Measurements from ENCODE around the gene RBM7. TPM values are rescaled to one million over a fixed set of nuclear protein-coding genes. Genes with fewer than 3 reads are reported as not detected.

The RBM7 gene
- total and polyA plus RNA-seq, 4 donors, result 11.1 to 23.0 (median 13.9) TPM

- TF ChIP-seq CTCF (IDR thresholded peaks at IDR 0.05; ENCODE audit: low read depth, low read length, missing input control), result no peak
- no peak for TF ChIP-seq FOXA1 (IDR thresholded peaks at IDR 0.05)
- TF ChIP-seq MAX (IDR thresholded peaks at IDR 0.05), result no peak
- TF ChIP-seq NR2F2 (IDR thresholded peaks at IDR 0.05), result no peak
- no peak for TF ChIP-seq RXRA (IDR thresholded peaks at IDR 0.05)
- no peak for TF ChIP-seq FOXA2 (IDR thresholded peaks at IDR 0.05)
- no peak for TF ChIP-seq RAD21 (IDR thresholded peaks at IDR 0.05)
- TF ChIP-seq HNF4A (conservative IDR thresholded peaks at IDR 0.05), result no peak
- TF ChIP-seq SP1 (IDR thresholded peaks at IDR 0.05), result no peak
- no peak for TF ChIP-seq HNF4G (IDR thresholded peaks at IDR 0.05)
These were observed 29.8 kb downstream of the RBM7 start (continued) for GRCh38 chr11:114430290-114430689.

GRCh38 chr11:114432893-114433292 is 32.4 kb downstream of the RBM7 start:
- no peak overlapping the region for H3K27ac ChIP-seq (ENCODE audit: low read depth in 1 of 2, low read length in 2 of 2)
- H3K9me3 ChIP-seq (ENCODE audit: control insufficient read depth in 4 of 4, low read length in 3 of 4), result no peaks in the 10 kb centered on the region
- no peaks in the 10 kb centered on the region for H3K27me3 ChIP-seq (ENCODE audit: control insufficient read depth in 4 of 4, insufficient read depth in 4 of 4, low read length in 3 of 4)
- no peak overlapping the region for H3K4me3 ChIP-seq (ENCODE audit: low read depth in 1 of 3, low read length in 3 of 3)
- TF ChIP-seq HNF4G (IDR thresholded peaks at IDR 0.05), result no peak
- no peak for TF ChIP-seq ATF3 (IDR thresholded peaks at IDR 0.05)
- no peak for TF ChIP-seq RXRA (IDR thresholded peaks at IDR 0.05)
- no peak for TF ChIP-seq NR2F2 (IDR thresholded peaks at IDR 0.05)
- TF ChIP-seq CTCF (IDR thresholded peaks at IDR 0.05; ENCODE audit: low read depth, low read length, missing input control), result no peak
- TF ChIP-seq GABPA (IDR thresholded peaks at IDR 0.05 in 1 of 2, conservative IDR thresholded peaks at IDR 0.05 in 1 of 2), result no peak
- TF ChIP-seq TAF1 (conservative IDR thresholded peaks at IDR 0.05), result no peak
- TF ChIP-seq SP1 (IDR thresholded peaks at IDR 0.05), result no peak
- TF ChIP-seq ZBTB33 (IDR thresholded peaks at IDR 0.05), result no peak
- TF ChIP-seq MAX (IDR thresholded peaks at IDR 0.05), result no peak
- TF ChIP-seq REST (IDR thresholded peaks at IDR 0.05), result no peak
- no peak for TF ChIP-seq HNF4A (conservative IDR thresholded peaks at IDR 0.05)
- no peak for TF ChIP-seq FOXA1 (IDR thresholded peaks at IDR 0.05)
- no peak for TF ChIP-seq JUND (IDR thresholded peaks at IDR 0.05)
- TF ChIP-seq EGR1 (IDR thresholded peaks at IDR 0.05; ENCODE audit: low read depth in 2 of 2), result no peak
- TF ChIP-seq RAD21 (IDR thresholded peaks at IDR 0.05), result no peak
- TF ChIP-seq FOXA2 (IDR thresholded peaks at IDR 0.05), result no peak
- TF ChIP-seq YY1 (IDR thresholded peaks at IDR 0.05), result no peak
- H3K4me1 ChIP-seq (ENCODE audit: control insufficient read depth in 4 of 4, insufficient read depth in 4 of 4, low read length in 3 of 4), result no peaks in the 10 kb centered on the region
- H3K36me3 ChIP-seq (ENCODE audit: control insufficient read depth in 4 of 4, insufficient read depth in 3 of 4, low read depth in 1 of 4, low read length in 3 of 4), result no peaks in the 10 kb centered on the region
- DNase-seq (ENCODE audit: low spot score), result no peak
- no peak overlapping the region for H3K9ac ChIP-seq (ENCODE audit: low read depth in 1 of 2, low read length in 2 of 2)
- 78% methylated on average over 3 of the region's 3 CpGs for WGBS

Measured in liver (tissue), 9 donors.